RKO (cell line): ENCODE measurements around the gene EXOSC9.
A peak's percentile ranks its signal among the peaks of the same experiment; 100 is the strongest.
"Not testable (repeated sequence)": the region's sequence is repeated elsewhere in the genome, so short reads cannot be mapped to it uniquely, and the experiment has no call there.

Source experiments
- DNase-seq: peaks from one replicate; pipeline ENCODE4 v3.0.0-alpha.2; 2016; ENCODE audit warnings: low spot score

Gene EXOSC9, protein sequence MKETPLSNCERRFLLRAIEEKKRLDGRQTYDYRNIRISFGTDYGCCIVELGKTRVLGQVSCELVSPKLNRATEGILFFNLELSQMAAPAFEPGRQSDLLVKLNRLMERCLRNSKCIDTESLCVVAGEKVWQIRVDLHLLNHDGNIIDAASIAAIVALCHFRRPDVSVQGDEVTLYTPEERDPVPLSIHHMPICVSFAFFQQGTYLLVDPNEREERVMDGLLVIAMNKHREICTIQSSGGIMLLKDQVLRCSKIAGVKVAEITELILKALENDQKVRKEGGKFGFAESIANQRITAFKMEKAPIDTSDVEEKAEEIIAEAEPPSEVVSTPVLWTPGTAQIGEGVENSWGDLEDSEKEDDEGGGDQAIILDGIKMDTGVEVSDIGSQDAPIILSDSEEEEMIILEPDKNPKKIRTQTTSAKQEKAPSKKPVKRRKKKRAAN

DNA sequence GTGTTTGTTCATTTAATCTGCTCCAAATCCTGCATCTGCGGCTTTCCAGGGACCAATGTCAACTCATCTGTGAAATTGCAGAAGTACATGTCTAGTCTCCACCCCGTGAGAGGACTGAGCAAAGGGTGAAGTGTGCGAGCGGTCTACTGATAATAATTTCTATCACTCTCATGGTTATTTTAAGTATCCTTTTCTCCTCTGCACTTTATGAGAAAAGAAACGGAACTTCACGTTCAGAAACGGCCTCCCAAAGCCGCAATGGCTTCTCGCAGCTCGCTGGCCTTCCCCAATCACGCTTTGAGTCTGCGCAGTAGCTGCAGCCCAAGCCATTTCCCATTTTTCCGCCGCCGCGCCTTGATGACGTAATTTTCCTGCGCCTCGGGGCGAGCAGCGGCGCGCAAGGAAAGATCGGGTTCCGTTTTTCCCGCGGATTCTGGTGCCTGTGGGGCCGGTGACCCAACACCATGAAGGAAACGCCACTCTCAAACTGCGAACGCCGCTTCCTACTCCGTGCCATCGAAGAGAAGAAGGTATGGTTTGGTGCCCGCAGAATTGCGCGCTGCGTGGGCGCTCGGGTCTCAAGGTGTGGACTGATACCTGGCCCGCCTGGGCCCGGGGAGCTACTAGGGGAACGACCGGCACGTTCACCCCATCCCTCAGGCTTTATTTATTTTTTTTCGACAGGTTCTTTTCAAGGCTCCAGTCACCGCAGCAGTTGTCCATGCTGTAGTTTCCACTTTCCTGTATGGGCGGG lies at the start of gene EXOSC9:
EXOSC9 (plus strand) TSS at position 363 of the 754 bp plus-strand sequence; CDS start at position 465, 102 bp downstream.
- peak; percentile 93 for DNase-seq

DNA sequence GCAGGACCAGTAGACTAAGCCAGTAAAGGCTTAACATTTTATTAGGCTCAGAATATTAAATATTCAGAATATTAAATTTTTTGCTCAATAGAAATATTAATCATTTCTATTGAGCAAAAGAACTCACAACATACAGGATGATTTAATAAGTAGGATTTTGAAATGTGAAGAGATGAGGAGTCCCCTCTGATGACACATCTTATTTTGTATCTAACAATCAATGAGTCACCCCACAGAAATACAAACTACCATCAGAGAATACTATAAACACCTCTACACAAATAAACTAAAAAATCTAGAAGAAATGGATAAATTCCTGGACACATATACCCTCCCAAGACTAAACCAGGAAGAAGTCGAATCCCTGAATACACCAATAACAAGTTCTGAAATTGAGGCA lies 49.0 kb upstream of the EXOSC9 start:
- not testable (repeated sequence) for DNase-seq

DNA sequence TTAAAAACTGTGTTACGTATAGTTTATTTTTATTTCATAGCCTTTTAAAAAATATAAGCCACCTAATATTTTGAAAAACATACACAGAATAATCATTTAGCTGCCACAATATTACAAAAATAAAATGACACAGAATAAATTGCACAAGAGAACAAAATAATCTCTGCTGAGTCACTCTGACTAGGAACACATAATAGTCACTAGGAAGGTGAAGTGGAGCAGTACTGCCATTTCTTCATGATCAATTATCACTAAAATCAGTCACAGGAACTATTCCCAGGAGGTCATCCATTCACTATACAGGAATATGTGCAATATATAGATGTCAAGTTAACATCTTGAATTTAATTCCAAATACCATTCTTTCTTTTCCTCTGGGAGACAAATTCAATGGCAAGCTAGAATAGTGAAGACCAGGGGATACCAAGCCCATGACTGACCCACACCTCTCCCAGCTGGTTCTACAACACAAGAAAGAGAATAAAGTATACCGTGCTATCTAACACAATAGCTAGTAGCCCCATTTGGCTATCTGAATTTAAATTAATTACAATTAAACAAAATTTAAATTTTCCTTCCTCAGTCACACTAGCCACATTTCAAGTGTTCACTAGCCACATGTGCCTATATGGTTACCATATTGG lies 42.1 kb upstream of the EXOSC9 start:
- no peak for DNase-seq

DNA sequence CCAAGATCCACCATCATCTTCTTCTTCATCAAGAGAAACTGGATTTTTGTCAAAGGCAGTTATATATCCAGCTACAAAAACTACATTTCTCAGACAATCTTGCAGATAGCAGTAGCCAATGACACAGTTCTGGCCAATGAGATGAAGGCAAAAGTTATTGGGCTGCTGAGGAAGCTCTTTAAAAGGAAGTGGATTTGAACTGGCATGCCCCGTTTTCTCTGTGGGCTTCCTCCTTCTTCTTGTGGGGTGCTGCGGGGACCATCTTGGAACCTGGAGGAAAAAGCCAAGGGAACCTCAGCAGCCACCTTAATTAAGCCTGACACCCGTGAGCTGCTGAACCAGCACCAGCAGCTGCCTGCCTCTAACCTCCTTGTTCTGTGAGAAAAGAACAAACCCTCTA lies 40.9 kb upstream of the EXOSC9 start:
- no peak for DNase-seq

DNA sequence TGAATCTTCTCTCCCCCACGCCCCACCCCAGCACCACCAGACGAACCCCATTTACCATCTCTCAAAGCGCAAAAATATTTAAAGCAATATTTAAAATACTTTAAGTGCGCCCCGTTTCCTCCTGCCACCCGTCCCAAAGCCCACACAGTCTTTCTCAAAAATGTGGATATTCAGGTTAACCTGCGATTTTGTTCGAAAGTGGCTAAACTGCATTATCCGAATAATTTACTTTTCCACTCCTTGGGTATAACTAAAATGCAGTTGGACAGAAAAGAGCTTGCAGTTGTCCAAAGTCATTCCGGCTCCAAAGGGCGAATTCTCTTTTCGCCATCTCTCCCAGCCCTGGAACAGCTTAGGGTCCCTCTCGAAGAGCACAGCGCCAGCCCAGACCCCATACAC lies 36.8 kb upstream of the EXOSC9 start:
- DNase-seq = no peak

DNA sequence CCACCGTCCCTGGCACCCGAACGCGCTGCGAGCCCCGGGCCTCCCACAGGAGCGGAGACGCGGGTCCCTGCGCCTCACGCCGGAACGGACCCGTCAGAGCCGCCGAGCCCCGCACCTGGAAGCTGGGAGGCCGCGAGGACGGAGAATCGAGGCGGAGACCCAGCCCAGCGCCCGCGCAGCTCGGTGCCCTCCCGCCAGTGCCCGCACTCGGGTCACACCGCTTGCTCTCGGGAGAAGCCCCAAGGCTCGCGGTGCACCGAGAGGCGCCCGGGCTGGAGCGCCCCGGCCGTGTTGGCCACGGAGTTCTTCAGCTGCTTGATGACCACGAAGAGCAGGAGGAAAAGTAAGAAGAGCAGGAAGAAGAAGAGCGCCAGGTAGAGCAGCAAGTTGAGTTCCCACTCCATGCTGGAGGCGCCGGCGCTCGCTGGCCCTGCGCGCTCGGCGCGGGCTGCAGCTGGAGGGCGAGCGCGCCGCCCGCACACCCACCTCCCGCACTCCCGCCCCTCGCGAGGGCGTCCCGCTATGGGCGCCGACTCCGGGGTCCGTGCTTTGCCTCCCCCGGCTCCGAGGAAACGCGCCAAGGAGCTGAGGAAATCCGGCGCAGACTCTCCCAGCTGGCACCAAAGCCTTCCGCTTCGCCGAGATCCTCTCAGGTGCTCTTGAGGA lies 36.3 kb upstream of the EXOSC9 start, which contains the start of gene SMIM43:
SMIM43 (minus strand) TSS at position 463 of the 666 bp plus-strand sequence; CDS start at position 404, 59 bp downstream.
- no peak for DNase-seq

DNA sequence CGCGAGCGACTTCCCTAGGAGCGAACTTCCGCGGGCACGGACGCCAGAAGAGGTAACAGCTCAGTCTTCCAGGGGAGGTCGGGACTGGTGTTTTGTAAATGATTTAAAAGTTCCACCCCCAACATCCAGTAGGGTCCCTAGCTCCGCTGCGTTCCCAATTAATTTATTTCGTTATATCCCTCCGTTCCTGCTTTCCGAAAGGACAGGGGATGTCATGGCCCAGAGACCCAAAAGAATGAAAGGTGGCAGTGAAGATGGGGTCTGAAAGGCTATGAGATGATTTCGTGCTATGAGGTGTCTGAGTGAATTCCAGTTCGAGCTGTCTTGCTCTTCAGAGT lies 35.8 kb upstream of the EXOSC9 start:
- no peak for DNase-seq

DNA sequence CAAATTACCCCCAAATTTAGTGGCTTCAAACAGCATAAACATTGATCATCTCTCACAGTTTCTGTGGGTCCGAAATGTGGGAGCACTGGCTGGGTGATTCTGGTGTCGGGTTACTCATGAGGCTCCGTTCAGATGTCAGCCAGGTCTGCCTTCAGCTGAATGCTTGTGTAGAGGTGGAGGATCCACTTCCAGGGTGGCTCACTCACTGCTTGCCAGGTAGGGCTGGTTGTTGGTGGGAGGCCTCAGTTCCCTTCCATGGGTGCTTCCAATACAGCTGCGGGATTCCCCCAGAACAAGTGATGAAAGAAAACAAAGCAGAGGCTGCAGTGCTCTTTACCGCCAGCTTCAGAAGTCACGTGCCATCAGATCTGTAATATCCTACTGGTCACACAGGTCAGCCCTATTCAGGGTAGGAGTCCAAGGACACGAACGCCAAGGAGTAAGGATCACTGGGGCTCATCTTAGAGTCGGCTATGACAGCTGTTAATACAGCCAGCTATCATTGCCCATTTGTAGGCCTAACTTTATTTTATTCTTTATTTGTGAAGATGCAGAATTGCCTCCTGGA lies 35.1 kb upstream of the EXOSC9 start:
- no peak for DNase-seq

DNA sequence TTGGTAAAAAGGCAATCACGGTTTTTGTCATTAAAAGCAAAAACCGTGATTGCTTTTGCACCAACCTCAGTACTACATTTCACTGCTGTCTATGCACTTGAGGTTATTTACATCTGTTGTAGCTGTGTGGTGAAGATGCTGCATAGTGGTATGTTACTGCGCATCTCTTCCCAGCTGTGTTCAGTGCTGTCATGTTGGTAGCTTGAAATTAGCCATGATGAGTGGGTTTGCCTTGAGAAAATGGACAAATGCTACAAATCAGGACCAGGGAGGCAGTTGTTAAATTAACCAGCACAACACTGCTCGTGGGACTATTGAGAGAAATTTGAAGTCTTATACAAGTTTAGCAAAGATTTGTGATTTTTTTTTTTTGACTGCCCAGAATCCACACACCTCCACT lies 34.0 kb upstream of the EXOSC9 start:
- DNase-seq = no peak

DNA sequence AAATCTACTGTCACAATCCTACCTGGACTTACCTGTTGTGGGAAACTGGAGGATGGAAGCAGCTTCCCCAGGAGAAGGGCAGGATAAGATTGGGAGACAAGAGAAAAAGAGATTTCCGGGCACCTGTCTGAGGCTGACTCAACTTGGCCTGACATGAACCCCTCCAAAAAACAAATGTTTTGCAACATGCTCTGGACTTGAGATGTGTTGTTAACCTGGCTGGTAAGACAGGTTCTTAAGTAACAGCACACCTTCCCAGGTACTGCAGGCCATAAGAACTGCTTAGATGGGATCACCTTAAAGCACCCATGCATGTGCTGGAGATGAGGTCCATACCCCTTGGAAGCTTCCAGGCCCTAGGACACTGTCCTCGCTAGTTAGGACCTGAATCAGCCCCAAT lies 31.8 kb upstream of the EXOSC9 start:
- no peak for DNase-seq

DNA sequence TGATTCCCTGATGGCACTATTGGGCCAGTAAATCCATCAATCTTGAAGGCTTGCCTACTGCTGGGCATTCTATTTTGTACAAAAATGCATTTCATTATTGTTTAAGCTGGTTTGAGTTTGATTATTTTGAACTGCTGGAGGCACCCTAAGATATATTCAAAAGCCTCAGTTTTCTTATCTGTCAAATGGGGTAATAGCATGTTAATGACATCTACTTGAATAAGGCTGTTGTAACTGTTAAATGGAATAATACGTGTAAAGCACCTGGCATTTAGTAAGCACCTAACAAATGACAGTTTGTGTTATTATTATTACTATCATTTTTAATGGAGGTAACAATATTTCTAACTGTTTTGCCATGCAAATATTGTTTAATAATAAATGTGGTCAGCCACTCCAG lies 29.3 kb upstream of the EXOSC9 start:
- no peak for DNase-seq

DNA sequence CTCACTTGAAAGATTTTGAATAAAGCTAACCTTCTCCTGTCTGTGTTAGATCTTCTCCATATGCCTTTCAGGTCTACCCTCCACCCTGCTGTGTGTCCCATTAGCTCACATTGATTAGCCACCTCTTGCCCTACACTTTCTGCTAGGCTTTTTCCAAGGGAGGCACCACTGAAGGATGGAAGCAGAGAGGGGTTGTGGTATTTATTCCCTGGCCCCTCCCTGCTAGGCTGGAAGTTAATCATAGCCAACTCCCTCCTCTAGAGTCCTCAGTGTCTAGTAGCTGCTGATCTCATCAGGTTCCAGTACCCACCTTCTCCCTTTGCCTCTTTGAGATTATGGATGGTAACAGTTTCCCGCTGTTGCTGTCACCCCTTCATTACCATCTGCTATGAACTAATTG lies 27.2 kb upstream of the EXOSC9 start:
- no peak for DNase-seq

DNA sequence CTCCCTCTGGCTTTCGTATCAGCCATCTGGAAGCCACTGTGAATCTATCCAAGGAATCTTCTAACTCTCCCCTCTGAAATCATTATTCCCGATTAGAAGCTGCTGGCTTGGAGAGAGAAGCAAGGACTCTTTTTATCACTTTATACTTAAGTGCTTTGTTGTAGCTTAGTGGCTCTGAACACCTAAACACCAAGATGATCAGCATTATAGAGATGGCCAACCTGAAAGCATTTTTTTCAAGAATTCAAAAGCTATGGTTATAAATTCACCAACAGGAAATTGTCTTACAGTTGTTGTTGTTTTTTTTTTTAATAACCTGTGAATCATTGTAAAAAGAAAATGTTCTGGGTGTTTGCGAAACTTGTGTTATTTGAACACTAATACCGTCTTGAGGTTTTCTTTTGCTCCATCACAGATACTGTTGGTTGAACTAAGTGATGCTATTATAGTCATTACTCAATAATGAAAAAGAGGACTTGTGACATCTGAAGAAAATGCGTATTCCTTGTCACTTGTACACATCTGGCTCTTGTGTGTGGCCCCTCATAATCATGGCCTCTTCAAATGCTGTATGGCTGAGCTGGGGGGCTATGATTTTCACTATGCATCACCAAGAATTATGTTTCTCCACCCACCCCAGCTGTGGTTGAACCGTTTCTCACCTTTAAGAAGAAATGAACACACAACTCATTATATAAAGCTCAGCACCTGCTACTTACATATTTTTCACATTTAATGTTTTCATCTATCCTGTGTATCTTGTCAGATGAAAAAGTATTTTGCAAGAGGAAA lies 24.3 kb upstream of the EXOSC9 start:
- DNase-seq = no peak

DNA sequence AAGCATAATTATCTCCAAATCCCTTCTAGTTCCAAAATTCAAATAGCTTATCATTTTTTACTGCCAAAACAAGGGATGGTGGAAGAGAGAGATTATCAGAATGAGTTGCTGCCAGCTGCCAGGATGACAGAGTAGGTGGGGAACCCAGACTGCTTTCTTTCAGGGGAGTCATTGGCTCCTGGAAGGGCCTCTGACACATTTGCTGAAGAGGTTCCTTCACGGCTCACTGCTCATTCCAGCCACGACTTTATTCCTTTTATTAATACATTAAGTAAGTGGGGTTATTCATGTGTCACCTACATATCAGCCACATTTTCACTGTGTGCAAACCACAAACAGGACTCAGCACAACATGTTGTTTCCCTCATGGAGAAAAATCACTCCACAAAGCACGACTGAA lies 23.5 kb upstream of the EXOSC9 start:
- no peak for DNase-seq

DNA sequence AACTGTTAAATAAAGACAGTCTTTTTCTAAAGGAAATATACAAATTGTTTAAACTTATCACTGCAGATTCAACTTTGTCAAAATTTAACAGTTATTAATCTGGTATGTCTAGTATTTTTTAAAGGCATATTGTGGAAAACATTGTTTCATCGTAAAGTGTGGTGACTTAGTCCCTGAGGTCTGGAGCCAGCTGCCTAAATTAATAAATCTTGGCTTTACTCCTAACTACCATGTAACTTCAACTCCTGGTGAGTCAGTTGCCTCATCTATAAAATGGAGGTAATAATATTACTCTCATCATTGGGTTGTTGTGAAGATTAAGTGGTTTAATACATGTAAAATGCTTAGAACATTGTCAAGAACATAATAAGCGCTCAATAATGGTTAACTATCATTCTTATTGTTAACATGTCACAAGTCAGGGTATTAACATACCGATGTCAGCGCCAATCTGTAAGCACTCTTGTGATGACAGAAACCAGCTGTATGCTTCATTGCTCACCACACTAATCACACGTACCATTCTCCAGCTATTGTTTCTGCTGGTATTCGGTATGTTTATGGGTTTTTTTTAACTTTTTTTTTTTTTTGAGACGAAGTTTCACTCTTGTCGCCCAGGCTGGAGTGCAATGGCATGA lies 22.0 kb upstream of the EXOSC9 start:
- DNase-seq = no peak

DNA sequence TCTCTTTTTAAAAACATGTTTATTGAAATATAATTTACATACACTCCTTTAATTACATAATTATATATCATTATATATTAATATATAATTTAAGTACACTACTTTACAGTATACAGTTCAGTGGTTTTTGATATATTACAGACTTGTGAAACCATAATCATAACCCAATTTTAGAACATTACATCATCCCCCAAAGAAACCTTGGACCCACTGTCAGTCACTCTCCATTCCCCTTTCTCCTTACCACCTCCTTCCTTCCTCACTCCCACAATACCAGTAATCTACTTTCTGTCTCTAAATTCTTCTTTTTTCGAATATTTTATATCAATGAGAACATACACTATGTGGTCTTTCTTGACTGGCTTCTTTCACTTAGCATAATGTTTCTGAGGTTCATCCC lies 17.9 kb upstream of the EXOSC9 start:
- no peak for DNase-seq

DNA sequence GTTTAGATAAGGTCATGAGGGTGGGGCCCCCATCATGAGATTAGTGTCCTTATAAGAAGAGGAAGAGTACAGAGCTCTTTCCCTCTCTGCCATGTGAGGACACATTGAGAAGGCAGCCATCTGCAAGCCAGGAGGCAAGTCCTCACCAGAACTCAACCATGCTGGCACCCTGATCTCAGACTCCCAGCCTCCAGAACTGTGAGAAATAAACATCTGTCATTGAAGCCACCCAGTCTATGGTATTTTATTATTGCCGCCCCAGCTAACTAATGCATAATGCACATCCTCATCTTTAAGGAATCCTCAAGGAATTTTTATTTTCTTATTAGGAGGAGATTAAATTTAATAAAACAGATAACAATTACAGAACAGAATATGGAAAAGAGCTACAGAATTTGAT lies 16.7 kb upstream of the EXOSC9 start:
- no peak for DNase-seq

DNA sequence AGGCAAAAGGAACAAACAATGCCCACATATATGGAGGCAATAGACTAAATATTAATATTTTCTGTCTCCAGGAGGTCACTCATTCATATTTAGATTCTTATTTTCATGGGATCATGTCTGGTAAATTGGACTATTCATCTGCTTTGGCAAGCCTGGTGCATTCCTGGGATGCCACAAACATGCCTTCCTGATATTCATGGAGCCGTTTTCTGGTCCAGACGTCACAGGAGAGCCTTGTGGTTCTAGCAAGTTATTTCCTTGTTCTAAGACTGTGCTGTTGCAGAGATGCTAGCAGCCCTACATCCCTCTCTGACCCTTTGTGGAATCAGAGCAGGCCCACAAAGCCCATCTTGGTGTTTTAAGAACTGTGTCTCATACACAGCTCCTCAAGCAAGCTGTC lies 16.1 kb upstream of the EXOSC9 start:
- no peak for DNase-seq

DNA sequence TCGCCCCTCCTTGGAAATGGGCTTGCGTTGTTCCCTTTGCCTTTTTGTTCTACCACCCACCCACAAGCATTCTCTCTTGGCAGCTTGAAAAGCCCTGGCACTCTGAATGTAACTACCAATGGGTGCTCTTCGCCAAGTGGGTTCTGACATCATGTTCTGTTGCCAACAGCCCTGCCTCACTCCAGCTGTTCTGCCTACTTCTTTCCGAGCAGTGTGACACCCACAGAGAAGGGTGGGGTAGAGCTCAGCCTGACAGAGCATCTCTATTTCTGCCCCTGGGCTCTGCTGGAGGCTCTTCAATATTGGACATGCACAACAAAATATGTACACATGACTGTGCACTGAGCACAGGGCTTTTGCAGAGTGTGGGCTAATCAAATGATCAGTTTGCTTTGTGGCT lies 15.6 kb upstream of the EXOSC9 start:
- no peak for DNase-seq

DNA sequence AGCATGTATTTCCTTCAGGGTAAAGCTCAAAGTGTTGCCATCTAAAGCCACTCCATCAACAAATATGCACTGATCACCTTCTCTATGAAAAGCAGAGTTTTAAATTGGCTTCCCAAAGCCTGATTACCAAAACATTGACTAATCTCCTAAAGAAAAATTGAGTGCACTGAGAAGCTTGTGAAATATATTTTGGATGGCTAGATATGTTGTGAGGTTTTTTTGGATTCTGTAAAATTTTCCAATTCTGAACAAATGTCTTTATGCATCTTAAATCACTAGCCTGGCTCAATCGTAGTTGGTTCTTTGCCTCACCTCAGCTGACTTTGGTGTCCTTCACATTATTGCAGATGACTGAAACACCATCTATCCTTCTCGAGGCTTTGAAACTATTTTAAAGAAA lies 14.9 kb upstream of the EXOSC9 start:
- DNase-seq = no peak

DNA sequence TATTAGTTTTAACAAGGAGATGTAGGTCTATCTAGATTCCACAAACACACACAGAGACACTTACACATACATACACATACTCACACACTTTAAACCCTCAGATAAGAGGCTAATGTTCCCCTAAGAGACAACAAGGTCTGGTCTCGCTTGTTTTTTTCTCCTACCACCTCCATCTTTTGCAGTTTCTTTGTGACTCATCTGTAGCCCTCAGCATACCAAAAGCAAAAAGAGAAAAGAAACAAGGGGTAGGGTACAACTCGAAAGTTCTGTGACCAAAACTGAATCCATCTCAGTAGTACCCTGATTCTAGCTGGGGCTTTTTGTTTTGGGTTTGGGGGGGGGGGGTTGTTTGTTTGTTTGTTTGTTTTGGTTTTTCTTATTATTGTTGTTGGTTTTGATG lies 12.2 kb upstream of the EXOSC9 start:
- DNase-seq = no peak
